ENCODE results near the gene GOLIM4.
"Not testable (repeated sequence)": the region's sequence is repeated elsewhere in the genome, so short reads cannot be mapped to it uniquely, and the experiment has no call there.

GOLIM4 gene

GRCh38 chr3:168044049-168044448, 51.7 kb downstream of the GOLIM4 start:
- peak; percentile 38 for DNase-seq

- DNase-seq: peak; percentile 69
Measured at GRCh38 chr3:168040607-168041208, 55.0 kb downstream of the GOLIM4 start.

GRCh38 chr3:168037020-168037419, 58.7 kb downstream of the GOLIM4 start:
- DNase-seq: no peak

- no peak for DNase-seq
Measured at GRCh38 chr3:168036619-168037018, 59.1 kb downstream of the GOLIM4 start.

DNA sequence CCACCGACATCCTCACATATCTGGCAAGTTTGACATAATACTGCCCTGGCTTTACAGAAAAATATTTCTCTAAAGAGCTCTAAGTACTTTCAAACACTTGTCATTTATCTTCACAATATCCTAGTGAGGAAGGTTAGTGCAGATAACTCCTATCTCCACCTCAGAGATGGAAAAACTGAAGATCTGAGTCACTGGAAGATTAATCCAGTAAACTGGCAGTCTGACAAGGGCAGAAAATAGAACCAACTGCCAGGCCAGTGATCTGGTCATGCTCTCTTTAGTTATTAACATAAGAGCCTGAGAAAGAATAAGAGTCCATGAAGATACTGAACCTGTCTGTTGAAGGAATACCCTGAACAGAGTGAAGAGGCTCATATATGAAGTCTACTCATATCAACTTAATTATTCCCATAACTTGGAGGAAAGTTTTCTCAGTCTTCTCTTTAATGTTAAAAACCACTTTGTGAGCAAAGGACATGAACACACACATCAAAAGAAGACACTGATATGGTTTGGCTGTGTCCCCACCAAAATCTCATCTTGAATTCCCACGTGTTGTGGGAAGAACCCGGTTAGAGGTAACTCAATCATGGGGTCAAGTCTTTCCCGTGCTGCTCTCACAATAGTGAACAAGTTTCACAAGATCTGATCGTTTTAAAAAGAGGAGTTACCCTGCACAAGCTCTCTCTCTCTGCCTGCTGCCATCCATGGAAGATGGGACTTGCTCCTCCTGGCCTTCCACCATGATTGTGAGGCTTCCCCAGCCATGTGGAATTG, 61.4 kb downstream of the GOLIM4 start:
- DNase-seq: no peak

DNA sequence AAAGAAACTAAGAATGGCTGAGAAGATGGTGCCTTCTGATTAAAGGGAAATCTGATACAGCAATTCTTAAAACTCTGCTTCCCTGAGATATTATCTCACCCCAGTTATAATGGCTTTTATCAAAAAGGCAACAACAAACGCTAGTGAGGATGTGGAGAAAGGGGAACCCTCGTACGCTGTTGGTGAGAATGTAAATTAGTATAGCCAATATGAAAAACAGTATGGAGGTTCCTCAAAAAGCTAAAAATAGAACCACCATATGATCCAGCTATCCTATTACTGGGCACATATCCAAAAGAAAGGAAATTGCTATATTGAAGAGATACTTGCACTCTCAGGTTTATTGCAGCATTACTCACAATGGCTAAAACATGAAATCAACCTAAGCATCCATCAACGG, 65.1 kb downstream of the GOLIM4 start:
- no peak for DNase-seq

DNA sequence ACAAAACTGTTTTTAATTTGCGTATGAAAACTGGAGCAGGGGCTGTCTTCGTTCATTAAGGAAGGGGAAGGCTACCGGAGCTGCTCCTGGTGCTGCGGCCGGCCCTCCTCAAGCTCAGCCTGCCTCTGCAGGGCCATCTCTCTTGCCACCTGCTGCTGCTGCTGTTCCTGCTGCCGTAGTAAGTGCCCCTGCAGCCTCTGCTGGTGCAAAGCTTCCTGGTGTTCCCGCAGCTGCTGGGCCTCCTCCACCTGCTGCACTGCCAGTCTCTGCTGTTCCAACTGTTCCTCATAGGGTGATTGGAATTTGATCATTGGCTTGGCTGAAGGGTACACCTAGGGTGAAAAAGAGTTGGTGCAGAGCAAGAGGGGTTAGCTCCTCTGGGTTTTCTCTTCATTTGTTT, 66.0 kb downstream of the GOLIM4 start:
- no peak for DNase-seq

GRCh38 chr3:168028086-168028485, 67.6 kb downstream of the GOLIM4 start:
- DNase-seq: no peak

DNA sequence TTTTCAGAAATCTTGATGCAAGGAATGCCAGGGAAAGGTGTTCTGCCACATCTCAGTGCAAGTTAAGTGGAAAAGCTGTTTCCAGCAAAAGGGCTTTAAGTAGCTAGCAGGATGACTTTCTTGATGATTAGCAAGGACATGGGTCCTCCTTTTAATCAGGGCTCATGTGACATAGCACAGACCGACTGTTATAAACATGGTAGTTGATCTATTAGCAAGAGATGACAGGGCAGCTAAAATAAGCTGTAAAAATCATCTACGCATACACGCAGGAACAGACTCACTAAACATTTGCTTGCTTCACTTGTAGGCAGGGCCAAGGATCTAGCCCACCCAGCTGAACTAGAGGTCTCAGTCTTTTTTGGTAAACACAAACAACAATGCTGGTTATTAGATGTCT, 69.0 kb downstream of the GOLIM4 start:
- no peak for DNase-seq

DNA sequence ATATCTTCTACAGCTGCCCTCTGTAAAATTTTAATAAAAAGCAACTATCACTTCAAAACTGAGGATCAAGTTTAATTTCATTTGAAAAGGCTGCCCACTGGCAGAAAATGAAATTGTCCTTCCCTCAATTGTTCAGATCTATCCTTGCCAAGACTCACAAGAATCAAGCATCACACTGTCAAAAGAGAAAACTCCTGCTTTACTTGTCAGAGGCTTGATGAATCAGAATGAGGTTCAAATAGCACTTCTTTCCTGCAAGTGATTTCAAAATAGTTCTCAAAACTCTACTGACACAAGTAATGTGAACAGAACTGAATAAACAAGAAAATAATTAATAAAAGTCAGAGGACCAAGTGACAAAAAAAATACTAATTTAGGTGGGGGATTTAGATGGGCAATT, 70.6 kb downstream of the GOLIM4 start:
- DNase-seq: no peak

DNA sequence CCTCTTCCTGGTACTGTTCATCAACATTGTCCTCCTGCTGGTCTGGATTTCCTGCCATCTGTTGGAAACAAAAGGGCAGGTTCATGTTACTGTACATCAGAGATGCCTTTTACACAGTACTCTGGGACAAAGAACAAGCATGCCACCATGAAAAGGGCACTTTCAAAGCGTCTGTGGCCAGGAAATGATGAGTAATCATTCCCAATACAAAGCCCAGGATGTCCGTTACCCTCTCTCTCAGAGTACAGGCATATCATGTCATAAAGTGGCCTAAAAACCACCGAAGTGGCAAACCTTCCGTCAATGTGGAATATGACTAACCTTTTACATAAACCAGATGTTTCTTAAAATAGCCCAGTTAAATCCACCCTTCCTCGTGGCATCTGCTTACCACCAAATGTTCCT, 71.2 kb downstream of the GOLIM4 start:
- DNase-seq: no peak

DNA sequence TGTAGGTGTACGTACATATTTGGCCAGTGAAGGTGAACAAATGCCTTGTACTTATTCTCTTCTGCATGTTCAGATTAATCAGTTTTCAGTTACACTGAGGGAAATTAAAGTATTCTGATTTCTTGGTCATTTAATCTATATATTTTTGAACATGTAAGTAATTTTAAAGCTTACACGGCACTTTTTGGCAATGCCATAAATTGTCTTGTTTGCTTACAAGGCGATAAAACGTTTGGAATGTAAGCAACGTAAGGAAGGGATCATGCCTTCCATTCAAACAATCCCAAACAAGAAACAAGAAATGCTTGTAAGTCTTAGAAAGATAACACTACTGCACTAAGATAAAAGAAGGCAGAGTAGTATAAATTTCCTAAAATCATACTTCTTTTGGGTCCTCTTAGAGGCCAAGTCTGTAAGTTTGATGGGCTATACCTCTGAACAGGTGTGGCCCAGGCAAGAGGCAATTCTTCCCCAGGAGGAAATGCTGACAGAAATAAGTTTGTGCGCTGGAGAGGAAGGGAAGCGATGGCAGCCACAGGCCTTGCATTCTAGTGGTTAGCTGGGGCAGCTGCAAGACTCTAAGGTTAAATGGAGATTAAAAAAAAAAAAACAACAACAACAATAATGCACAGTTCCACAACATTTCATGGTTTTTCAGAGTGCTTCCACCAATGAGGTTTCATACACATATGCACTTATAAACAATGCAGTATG, 73.8 kb downstream of the GOLIM4 start:
- no peak for DNase-seq

GRCh38 chr3:168011280-168011679, 84.4 kb downstream of the GOLIM4 start:
- DNase-seq: not testable (repeated sequence)

DNA sequence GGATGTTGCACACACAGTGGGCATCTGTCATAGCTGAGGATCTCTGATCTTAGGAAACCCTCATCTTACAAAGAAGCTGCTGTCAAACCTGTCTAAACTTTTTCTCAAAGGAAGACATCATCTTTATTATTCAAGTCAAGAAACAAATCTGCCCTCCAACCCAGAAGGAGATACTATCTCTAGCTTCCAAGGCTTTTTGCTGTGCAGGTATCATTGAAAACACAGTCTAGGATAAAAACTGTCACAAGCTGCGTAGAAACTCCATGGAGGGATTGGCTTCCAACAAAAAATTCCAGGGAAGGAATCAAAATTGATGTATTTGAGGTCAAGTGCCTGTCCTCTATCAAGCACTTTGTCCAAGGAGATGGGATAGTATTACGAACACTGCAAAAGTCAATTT, 89.1 kb downstream of the GOLIM4 start:
- DNase-seq: no peak

DNA sequence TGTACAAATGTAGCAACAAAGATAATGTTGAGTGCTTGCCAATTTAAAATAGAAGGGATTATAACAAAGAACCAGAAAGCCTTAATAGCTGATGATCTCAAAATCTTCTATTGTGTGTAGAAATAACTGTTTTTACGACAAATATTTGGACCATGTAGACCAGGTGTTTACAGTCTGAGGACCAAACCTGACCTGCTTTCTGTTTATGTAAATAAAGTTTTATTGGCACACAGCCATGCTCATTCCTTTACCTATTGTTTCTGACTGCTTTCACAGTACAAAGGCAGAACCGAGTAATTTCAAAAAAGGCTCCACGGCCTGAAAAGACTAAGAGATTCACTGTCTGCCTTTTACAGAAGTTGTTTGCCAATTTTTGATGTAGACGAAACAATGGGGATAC, 91.8 kb downstream of the GOLIM4 start:
- peak; percentile 27 for DNase-seq

DNA sequence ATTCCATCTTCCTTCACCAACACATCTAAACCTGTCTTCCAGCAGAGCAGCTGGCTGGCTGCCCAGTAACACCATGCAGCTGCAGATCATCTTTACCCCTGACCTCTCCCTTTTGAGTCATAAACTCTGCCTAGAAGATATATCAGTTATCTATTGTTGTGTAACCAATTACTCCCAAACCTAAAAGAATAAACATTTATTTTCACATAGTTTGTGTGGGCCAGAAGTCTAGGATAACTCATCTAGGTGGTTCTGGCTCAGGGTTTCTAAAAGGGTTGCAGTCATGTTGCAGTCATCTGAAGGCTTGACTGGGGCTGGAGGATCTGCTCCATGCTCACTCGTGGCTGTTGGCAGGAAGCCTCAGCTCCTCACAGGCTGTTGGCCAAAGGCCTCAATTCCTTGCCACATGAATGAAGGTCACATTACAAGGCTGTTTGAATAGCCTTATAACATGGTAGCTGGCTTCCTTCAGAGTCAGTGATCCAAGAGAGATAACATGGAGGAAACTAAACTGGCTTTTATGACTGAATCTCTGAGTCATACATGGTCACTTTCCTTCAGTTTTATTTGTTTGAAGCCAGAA, 92.8 kb downstream of the GOLIM4 start:
- DNase-seq: no peak

- no peak for DNase-seq
Measured at GRCh38 chr3:168001244-168001643, 94.5 kb downstream of the GOLIM4 start.

GRCh38 chr3:167998253-167998652, 97.5 kb downstream of the GOLIM4 start:
- no peak for DNase-seq

GRCh38 chr3:167996514-167996913, 99.2 kb downstream of the GOLIM4 start:
- peak; percentile 92 for DNase-seq

DNA sequence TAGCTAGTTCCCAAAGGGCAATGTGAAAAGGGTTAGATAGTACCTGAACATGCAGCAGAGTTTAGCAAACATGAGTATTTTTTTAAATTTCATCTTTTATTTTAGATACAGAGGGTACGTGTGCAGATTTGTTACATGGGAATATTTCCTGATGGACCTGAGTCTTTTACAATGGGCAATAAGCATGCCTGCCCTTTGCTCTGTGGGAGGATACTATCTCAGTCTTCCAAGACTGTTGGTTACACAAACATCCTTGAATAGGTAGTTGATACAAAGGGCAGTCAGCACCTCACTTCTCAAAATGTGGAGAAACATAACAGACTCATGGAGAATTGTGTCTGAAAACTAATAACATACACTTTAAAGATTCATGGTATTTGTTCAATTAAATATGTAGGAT, 103.3 kb downstream of the GOLIM4 start:
- DNase-seq: no peak

- no peak for DNase-seq
Measured at GRCh38 chr3:167991213-167991612, 104.5 kb downstream of the GOLIM4 start.

- DNase-seq: no peak
Measured at GRCh38 chr3:167989999-167990398, 105.7 kb downstream of the GOLIM4 start.

- DNase-seq: no peak
Measured at GRCh38 chr3:167989066-167989465, 106.7 kb downstream of the GOLIM4 start.

GRCh38 chr3:167983583-167983982, 112.1 kb downstream of the GOLIM4 start:
- DNase-seq: no peak

Data from DMS79 treated with DMSO at 0.1 percent for 48 hours (cell line).